ENCODE results near the gene RAPGEF4. TPM values are rescaled to one million over a fixed set of nuclear protein-coding genes. Genes with fewer than 3 reads are reported as not detected.
"Not testable (repeated sequence)": the region's sequence is repeated elsewhere in the genome, so short reads cannot be mapped to it uniquely, and the experiment has no call there.

Gene RAPGEF4
- total and polyA plus RNA-seq, 3 experiments from 2014 or later: not detected

DNA sequence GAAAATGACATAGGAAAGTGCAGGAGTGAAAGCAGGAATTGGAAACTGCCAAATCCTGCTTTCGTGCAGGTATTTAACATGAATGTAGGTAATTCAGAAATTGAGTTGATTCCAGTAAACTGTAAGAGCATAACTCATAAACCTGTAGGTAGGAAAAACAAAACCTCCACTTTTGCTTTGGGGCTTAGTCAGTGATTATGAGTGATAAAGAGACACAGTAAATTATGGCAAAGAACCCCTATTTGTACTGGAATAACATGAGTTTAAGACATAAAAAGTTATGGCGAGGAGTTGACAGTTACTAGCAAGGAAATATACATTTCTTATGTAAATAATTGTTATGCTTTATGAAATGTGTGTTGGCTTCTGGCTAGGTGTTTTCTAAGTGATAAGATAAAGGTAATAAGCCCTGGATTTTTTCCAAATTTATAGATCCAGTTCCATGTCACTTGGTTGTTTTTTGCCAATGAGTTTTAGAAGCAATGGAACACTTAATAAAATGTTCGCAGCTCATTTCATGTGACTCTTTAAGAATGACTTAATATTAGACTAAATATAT, 357.3 kb downstream of the RAPGEF4 start:
- Histone ChIP-seq H3K27me3 (ENCODE audit: insufficient read depth, low read length, poor library complexity, severe bottlenecking) (no peaks in the 10 kb centered on the region), H3K4me1 (ENCODE audit: insufficient read depth, low read length) (no peaks in the 10 kb centered on the region), H3K27ac (ENCODE audit: low read depth, low read length) (no peak overlapping the region), H3K36me3 (ENCODE audit: insufficient read depth, low read length) (no peaks in the 10 kb centered on the region), H3K9me3 (ENCODE audit: low read length) (no peaks in the 10 kb centered on the region), H3K4me3 (ENCODE audit: low read length) (no peak overlapping the region)
- Mint-ChIP-seq H3K36me3 (peaks cover 0 to 2% (median 0%) of the 10 kb centered on the region in 3 donors), H3K4me1 (no peaks in the 10 kb centered on the region), H3K4me3 (no peak overlapping the region), H3K9me3 (no peaks in the 10 kb centered on the region), H3K27me3 (peaks cover 0 to 2% of the 10 kb centered on the region in 2 donors), H3K27ac (no peak overlapping the region)
- CTCF ChIA-PET: no interaction called here
- DNase-seq: no peak
- POLR2A ChIA-PET: no interaction called here

DNA sequence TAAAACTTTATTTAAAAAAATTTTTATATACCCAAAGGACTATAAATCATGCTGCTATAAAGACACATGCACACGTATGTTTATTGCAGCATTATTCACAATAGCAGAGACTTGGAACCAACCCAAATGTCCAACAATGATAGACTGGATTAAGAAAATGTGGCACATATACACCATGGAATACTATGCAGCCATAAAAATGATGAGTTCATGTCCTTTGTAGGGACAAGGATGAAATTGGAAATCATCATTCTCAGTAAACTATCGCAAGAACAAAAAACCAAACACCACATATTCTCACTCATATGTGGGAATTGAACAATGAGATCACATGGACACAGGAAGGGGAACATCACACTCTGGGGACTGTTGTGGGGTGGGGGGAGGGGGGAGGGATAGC, 358.0 kb downstream of the RAPGEF4 start:
- not testable (repeated sequence) for H3K36me3 Mint-ChIP-seq, H3K4me3 Mint-ChIP-seq

DNA sequence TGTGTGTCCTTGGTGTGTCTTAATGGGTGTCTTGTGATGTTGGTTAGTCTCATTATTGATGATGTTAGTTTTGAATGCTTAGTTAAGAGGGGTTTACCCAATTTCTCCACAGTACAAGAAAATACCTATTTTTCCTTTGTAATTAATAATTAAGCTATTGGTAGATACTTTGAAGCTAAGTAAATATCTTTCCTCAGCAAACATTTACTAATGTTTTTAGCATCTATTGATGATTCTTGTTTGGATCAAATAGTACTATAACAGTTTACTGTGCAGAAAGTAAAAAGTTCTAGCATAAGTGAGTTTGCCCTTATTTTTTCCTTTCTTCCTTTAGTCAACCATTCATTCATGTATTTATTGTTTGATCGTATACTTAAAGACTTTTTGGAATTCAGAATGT, 359.1 kb downstream of the RAPGEF4 start:
- peaks cover 0 to 2% of the 10 kb centered on the region in 2 donors for H3K27me3 Mint-ChIP-seq
- H3K27ac ChIP-seq (ENCODE audit: low read depth, low read length): no peak overlapping the region
- no peaks in the 10 kb centered on the region for H3K27me3 ChIP-seq (ENCODE audit: insufficient read depth, low read length, poor library complexity, severe bottlenecking)
- DNase-seq: no peak
- H3K36me3 Mint-ChIP-seq: peaks cover 0 to 2% (median 0%) of the 10 kb centered on the region in 3 donors
- H3K9me3 ChIP-seq (ENCODE audit: low read length): no peaks in the 10 kb centered on the region
- no peaks in the 10 kb centered on the region for H3K36me3 ChIP-seq (ENCODE audit: insufficient read depth, low read length)
- H3K4me3 ChIP-seq (ENCODE audit: low read length): no peak overlapping the region
- H3K9me3 Mint-ChIP-seq: no peaks in the 10 kb centered on the region
- no peaks in the 10 kb centered on the region for H3K4me1 Mint-ChIP-seq
- H3K27ac Mint-ChIP-seq: no peak overlapping the region
- no peaks in the 10 kb centered on the region for H3K4me1 ChIP-seq (ENCODE audit: insufficient read depth, low read length)
- no peak overlapping the region for H3K4me3 Mint-ChIP-seq
- CTCF ChIA-PET: no interaction called here
- POLR2A ChIA-PET: no interaction called here

More for the DNA sequence above, 358.0 kb downstream of the RAPGEF4 start:
- H3K27ac Mint-ChIP-seq; H3K4me3 ChIP-seq (ENCODE audit: low read length); H3K9me3 ChIP-seq (ENCODE audit: low read length); DNase-seq; CTCF ChIA-PET; POLR2A ChIA-PET; H3K4me1 ChIP-seq (ENCODE audit: insufficient read depth, low read length); H3K36me3 ChIP-seq (ENCODE audit: insufficient read depth, low read length); H3K27ac ChIP-seq (ENCODE audit: low read depth, low read length); H3K4me1 Mint-ChIP-seq; H3K27me3 ChIP-seq (ENCODE audit: insufficient read depth, low read length, poor library complexity, severe bottlenecking); H3K27me3 Mint-ChIP-seq; H3K9me3 Mint-ChIP-seq: not testable (repeated sequence)

DNA sequence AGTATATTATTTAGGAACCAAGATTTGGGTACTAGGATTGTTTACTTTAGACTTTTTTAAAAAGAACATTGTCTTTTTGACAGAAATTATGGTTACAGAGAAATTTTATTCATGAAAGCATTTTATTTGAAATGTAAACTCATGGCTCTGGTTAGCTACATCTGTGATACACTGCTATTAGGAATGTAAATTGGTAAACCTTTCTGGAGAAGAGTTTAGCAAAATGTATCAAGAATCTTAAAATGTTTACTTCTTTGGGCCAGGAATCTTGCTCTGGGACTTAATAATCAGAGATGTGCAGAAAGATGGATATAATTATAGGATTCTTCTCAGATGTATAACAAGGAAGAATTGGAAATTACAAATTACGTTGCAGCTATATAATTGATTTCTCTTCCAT, 359.7 kb downstream of the RAPGEF4 start:
- Histone ChIP-seq H3K27ac (ENCODE audit: low read depth, low read length) (no peak overlapping the region), H3K36me3 (ENCODE audit: insufficient read depth, low read length) (no peaks in the 10 kb centered on the region), H3K9me3 (ENCODE audit: low read length) (no peaks in the 10 kb centered on the region), H3K4me3 (ENCODE audit: low read length) (no peak overlapping the region), H3K4me1 (ENCODE audit: insufficient read depth, low read length) (no peaks in the 10 kb centered on the region), H3K27me3 (ENCODE audit: insufficient read depth, low read length, poor library complexity, severe bottlenecking) (no peaks in the 10 kb centered on the region)
- Mint-ChIP-seq H3K9me3 (no peaks in the 10 kb centered on the region), H3K36me3 (peaks cover 0 to 2% (median 0%) of the 10 kb centered on the region in 3 donors), H3K4me1 (no peaks in the 10 kb centered on the region), H3K27ac (no peak overlapping the region), H3K27me3 (peaks cover 0 to 2% of the 10 kb centered on the region in 2 donors), H3K4me3 (no peak overlapping the region)
- ChIA-PET CTCF (interaction anchor here (1.6 kb wide), 1 partner anchor 67 kb away, joined by 4 read pairs; no protein-coding TSS in a partner anchor), POLR2A (no interaction called here)
- no peak for DNase-seq

DNA sequence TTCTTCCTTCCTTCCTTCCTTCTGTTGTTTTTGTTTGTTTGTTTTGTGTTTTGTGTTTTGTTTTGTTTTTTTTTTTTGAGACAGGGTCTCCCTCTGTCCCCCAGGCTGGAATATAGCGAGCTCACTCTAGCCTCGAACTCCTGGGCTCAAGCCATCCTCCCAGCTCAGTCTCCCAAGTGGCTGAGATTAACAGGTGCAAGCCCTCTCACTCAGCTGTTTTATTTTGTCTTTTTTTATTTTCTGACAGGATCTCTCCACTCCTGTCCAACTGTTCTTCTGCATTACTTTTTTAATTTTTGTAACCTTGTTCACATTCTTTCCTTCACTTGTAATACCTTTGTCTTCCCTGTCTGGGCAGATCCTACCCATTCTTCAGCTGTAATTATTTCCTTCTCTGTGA, 363.6 kb downstream of the RAPGEF4 start:
- CTCF ChIA-PET: no interaction called here
- H3K4me1 Mint-ChIP-seq: peaks cover 10 to 28% (median 27%) of the 10 kb centered on the region in 3 donors

DNA sequence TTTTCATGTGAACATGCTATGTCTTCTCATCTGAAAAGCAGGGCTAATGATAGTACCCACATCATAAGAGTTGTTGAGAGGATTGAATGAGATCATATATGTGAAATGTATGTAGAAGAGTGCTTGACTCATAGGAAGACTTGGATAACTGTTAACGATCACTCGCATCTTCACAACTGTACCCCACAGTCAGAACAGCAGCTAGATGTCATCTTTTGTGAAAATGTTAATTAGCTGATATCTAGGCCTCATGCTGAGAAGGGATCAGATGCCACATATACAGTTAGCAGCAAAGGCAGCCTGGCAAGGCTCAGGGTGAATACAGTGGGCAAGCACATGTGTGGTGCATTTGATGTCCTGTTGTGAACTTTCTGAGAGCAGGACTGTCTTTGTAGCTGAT, 364.2 kb downstream of the RAPGEF4 start:
- CTCF ChIA-PET: no interaction called here
- H3K36me3 Mint-ChIP-seq: peaks cover 0 to 2% (median 0%) of the 10 kb centered on the region in 3 donors
- no peak for DNase-seq
- H3K4me3 ChIP-seq (ENCODE audit: low read length): no peak overlapping the region
- H3K9me3 ChIP-seq (ENCODE audit: low read length): no peaks in the 10 kb centered on the region
- H3K27ac Mint-ChIP-seq: no peak overlapping the region
- H3K27me3 ChIP-seq (ENCODE audit: insufficient read depth, low read length, poor library complexity, severe bottlenecking): no peaks in the 10 kb centered on the region
- no peaks in the 10 kb centered on the region for H3K9me3 Mint-ChIP-seq
- no peak overlapping the region for H3K27ac ChIP-seq (ENCODE audit: low read depth, low read length)
- H3K36me3 ChIP-seq (ENCODE audit: insufficient read depth, low read length): no peaks in the 10 kb centered on the region
- POLR2A ChIA-PET: no interaction called here
- H3K27me3 Mint-ChIP-seq: no peaks in the 10 kb centered on the region
- peaks cover 10 to 28% (median 28%) of the 10 kb centered on the region in 3 donors for H3K4me1 Mint-ChIP-seq
- no peaks in the 10 kb centered on the region for H3K4me1 ChIP-seq (ENCODE audit: insufficient read depth, low read length)
- no peak overlapping the region for H3K4me3 Mint-ChIP-seq

More for the DNA sequence above, 363.6 kb downstream of the RAPGEF4 start:
- no peak for DNase-seq
- Histone ChIP-seq H3K4me1 (ENCODE audit: insufficient read depth, low read length) (no peaks in the 10 kb centered on the region), H3K27me3 (ENCODE audit: insufficient read depth, low read length, poor library complexity, severe bottlenecking) (no peaks in the 10 kb centered on the region), H3K4me3 (ENCODE audit: low read length) (no peak overlapping the region), H3K27ac (ENCODE audit: low read depth, low read length) (no peak overlapping the region), H3K9me3 (ENCODE audit: low read length) (no peaks in the 10 kb centered on the region), H3K36me3 (ENCODE audit: insufficient read depth, low read length) (no peaks in the 10 kb centered on the region)
- no peak overlapping the region for H3K4me3 Mint-ChIP-seq
- H3K27me3 Mint-ChIP-seq: no peaks in the 10 kb centered on the region
- no peak overlapping the region for H3K27ac Mint-ChIP-seq
- H3K9me3 Mint-ChIP-seq: no peaks in the 10 kb centered on the region
- peaks cover 0 to 2% (median 0%) of the 10 kb centered on the region in 3 donors for H3K36me3 Mint-ChIP-seq
- POLR2A ChIA-PET: no interaction called here

DNA sequence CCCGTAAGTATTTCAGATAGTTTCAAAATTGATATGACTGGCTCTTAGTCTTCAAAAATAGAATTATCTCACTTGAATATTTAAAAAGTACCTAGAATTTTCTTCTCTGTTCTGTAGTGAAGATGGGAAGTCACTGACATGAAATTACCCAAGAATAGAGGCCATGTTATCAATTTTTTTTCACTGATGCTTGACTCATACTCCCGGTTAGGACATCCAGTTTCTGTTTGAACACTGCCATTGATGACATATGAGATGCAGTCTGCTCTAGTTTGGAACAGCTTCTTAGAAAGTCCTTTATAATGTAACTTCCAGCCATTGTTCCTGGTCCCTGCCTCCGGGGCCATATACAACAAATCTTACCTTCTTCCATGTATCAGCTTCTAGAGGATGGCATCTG, 366.0 kb downstream of the RAPGEF4 start:
- no peaks in the 10 kb centered on the region for H3K9me3 ChIP-seq (ENCODE audit: low read length)
- no peaks in the 10 kb centered on the region for H3K9me3 Mint-ChIP-seq
- ChIA-PET POLR2A (no interaction called here), CTCF (no interaction called here)
- H3K27me3 ChIP-seq (ENCODE audit: insufficient read depth, low read length, poor library complexity, severe bottlenecking): no peaks in the 10 kb centered on the region
- no peak overlapping the region for H3K27ac ChIP-seq (ENCODE audit: low read depth, low read length)
- H3K4me1 ChIP-seq (ENCODE audit: insufficient read depth, low read length): no peaks in the 10 kb centered on the region
- H3K27ac Mint-ChIP-seq: peak overlapping the region in 1 of 8 donors; percentile 19
- no peaks in the 10 kb centered on the region for H3K27me3 Mint-ChIP-seq
- peaks cover 10 to 28% (median 28%) of the 10 kb centered on the region in 3 donors for H3K4me1 Mint-ChIP-seq
- no peaks in the 10 kb centered on the region for H3K36me3 ChIP-seq (ENCODE audit: insufficient read depth, low read length)
- H3K4me3 Mint-ChIP-seq: peak overlapping the region in 4 of 7 donors; percentile 4 to 36 (median 21)
- H3K36me3 Mint-ChIP-seq: peaks cover 0 to 2% (median under 1%) of the 10 kb centered on the region in 3 donors
- no peak overlapping the region for H3K4me3 ChIP-seq (ENCODE audit: low read length)
- no peak for DNase-seq
